ENCODE data around the gene EXOC4.

GRCh38 chr7:133556048-133556447 lies 303.2 kb downstream of the EXOC4 start:
- TF ChIP-seq CTCF (IDR thresholded peaks at IDR 0.05): no peak
- no peak for TF ChIP-seq POLR2A (IDR thresholded peaks at IDR 0.05; ENCODE audit: low read depth)
- TF ChIP-seq POLR2AphosphoS5 (IDR thresholded peaks at IDR 0.05): no peak
